HG02610 (cell line): ENCODE results near the gene OR2J2.
"Not testable (repeated sequence)": the region's sequence is repeated elsewhere in the genome, so short reads cannot be mapped to it uniquely, and the experiment has no call there.

Experiments
- ATAC-seq: cut with Tn5 transposase; IDR thresholded peaks from one replicate; pipeline ENCODE4 v1.9.1; 2021; ENCODE audit warnings: mild to moderate bottlenecking, moderate library complexity; ENCODE audit not compliant: unreplicated experiment

The OR2J2 gene

DNA sequence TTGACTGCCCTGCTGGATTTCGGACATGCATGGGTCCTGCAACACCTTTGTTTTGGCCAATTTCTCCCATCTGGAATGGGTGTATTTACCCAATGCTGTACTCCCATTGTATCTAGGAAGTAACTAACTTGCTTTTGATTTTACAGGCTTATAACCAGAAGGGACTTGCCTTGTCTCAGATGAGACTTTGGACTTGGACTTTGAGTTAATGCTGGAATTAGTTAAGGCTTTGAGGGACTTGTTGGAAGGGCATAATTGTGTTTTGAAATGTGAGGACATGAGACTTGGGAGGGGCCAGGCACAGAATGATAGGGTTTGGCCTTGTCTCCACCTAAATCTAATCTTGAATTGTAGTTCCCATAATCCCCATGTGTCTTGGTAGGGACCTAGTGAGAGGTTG, 47.3 kb downstream of the OR2J2 start:
- ATAC-seq = not testable (repeated sequence)
